Measurements from ENCODE around the gene ALDH8A1.

GRCh38 chr6:134884752-134885151 is 65.1 kb downstream of the ALDH8A1 start:
- TF ChIP-seq EZH2 (IDR thresholded peaks at IDR 0.05; ENCODE audit: borderline replicate concordance) = no peak
- TF ChIP-seq CTCF (IDR thresholded peaks at IDR 0.05; ENCODE audit: poor library complexity) = no peak

All from hepatocyte (in vitro differentiated cells).